ENCODE measurements around the gene HTRA1. TPM values are rescaled to one million over a fixed set of nuclear protein-coding genes. Genes with fewer than 3 reads are reported as not detected.

The HTRA1 gene
- 10 to 100 TPM; 14.2 to 23.2 (median 17.2) TPM for total RNA-seq

DNA sequence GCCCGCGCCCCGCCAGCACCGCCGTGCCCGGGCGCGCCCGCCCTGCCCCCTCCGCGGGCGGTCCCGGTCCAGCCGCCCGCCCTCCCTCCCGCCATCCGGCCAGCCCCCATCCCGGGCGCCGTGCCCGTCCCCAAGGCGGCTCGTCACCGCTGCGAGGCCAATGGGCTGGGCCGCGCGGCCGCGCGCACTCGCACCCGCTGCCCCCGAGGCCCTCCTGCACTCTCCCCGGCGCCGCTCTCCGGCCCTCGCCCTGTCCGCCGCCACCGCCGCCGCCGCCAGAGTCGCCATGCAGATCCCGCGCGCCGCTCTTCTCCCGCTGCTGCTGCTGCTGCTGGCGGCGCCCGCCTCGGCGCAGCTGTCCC is at the start of gene HTRA1:
Gene HTRA1, plus strand, starts transcription at position 187 of the 362 bp plus-strand sequence. Its CDS starts 100 bp downstream, at position 287.
- H3K27me3 ChIP-seq, result no peaks in the 10 kb centered on the region
- peaks cover 21 to 28% of the 10 kb centered on the region in 2 donors for H3K4me1 ChIP-seq
- H3K4me3 ChIP-seq, result peak within 1 kb of the TSS; percentile 68 to 79 (median 72)
- in situ Hi-C loops (cut with MboI; ENCODE audit: low sequenced_read_pairs in 4 of 4), result no loop called here
- no peaks in the 10 kb centered on the region for H3K36me3 ChIP-seq
- H3K27ac ChIP-seq, result peak within 1 kb of the TSS; percentile 69 to 73 (median 70)
- H3K9me3 ChIP-seq, result no peaks in the 10 kb centered on the region
- DNase-seq (peak; percentile 38 to 41), ATAC-seq (peak; percentile 22 to 48)
- intact Hi-C loops (cut with DNase I; ENCODE audit: low total_unique reads), result loop anchor here (5.0 to 10.0 kb wide), 2 partner anchors 84 to 103 kb away; partner anchors contain the start of gene DMBT1
- TF ChIP-seq POLR2A (IDR thresholded peaks at IDR 0.05) (peak; percentile 42 to 44), CTCF (IDR thresholded peaks at IDR 0.05 in 4 of 5, conservative IDR thresholded peaks at IDR 0.05 in 1 of 5) (no peak)

DNA sequence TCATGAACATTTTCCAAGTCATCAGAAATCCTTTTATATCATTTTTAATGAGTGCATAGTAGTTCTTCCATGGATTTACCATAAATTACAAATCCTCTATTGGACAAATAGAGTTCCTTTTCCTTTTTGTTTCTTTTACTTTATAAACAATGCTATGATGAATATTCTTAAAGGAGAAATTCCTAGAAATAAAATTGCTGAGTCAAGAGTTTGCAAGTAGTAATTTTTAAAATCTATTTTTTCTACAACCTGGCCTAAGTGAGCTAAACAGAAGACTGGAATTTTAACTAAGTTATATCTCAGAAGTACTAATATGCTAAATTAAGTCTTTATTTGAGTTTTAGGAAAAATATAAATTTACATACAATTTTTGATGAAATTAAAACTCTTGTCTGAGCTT is 48.0 kb upstream of the HTRA1 start:
- Histone ChIP-seq H3K4me1 (no peaks in the 10 kb centered on the region), H3K27me3 (no peaks in the 10 kb centered on the region), H3K4me3 (no peak overlapping the region), H3K27ac (no peak overlapping the region), H3K9me3 (no peaks in the 10 kb centered on the region), H3K36me3 (peaks cover 0 to 51% of the 10 kb centered on the region in 2 donors)
- no peak for TF ChIP-seq CTCF (IDR thresholded peaks at IDR 0.05 in 4 of 5, conservative IDR thresholded peaks at IDR 0.05 in 1 of 5)
- no peak for TF ChIP-seq POLR2A (IDR thresholded peaks at IDR 0.05)
- ATAC-seq (no peak), DNase-seq (no peak)
- in situ Hi-C loops (cut with MboI; ENCODE audit: low sequenced_read_pairs in 4 of 4) (no loop called here), intact Hi-C loops (cut with DNase I; ENCODE audit: low total_unique reads) (no loop called here)

DNA sequence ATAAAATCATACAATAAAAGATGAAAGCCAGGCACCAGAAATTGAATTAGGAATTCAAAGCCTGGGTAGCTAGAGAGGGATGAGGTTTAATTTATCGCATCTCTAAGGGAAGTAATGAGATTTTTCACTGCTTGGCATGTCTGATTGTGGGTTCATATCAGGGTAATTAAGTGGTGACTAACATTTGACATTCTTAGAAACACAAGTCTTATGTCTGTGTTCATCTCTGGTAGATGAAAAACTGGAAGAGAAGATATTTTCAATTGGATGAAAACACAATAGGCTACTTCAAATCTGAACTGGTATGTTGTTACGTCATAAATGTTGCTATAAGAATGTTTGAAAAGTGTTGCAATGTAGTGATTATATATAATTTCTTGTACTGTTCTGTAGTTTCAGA is 43.7 kb upstream of the HTRA1 start:
- in situ Hi-C loops (cut with MboI; ENCODE audit: low sequenced_read_pairs in 4 of 4), result no loop called here
- TF ChIP-seq POLR2A (IDR thresholded peaks at IDR 0.05) (no peak), CTCF (IDR thresholded peaks at IDR 0.05 in 4 of 5, conservative IDR thresholded peaks at IDR 0.05 in 1 of 5) (no peak)
- ATAC-seq (no peak), DNase-seq (no peak)
- no peaks in the 10 kb centered on the region for H3K27me3 ChIP-seq
- H3K27ac ChIP-seq, result no peak overlapping the region
- H3K4me3 ChIP-seq, result no peak overlapping the region
- peaks cover 0 to 54% of the 10 kb centered on the region in 2 donors for H3K36me3 ChIP-seq
- H3K4me1 ChIP-seq, result peaks cover 0 to 2% of the 10 kb centered on the region in 2 donors
- intact Hi-C loops (cut with DNase I; ENCODE audit: low total_unique reads), result no loop called here
- no peaks in the 10 kb centered on the region for H3K9me3 ChIP-seq

GRCh38 chr10:122419016-122419415 is 42.3 kb upstream of the HTRA1 start:
- H3K36me3 ChIP-seq, result peaks cover 0 to 45% of the 10 kb centered on the region in 2 donors
- no peak overlapping the region for H3K27ac ChIP-seq
- no peaks in the 10 kb centered on the region for H3K27me3 ChIP-seq
- no peaks in the 10 kb centered on the region for H3K9me3 ChIP-seq
- DNase-seq (no peak), ATAC-seq (no peak)
- in situ Hi-C loops (cut with MboI; ENCODE audit: low sequenced_read_pairs in 4 of 4) (no loop called here), intact Hi-C loops (cut with DNase I; ENCODE audit: low total_unique reads) (no loop called here)
- no peak overlapping the region for H3K4me3 ChIP-seq
- peaks cover 0 to 2% of the 10 kb centered on the region in 2 donors for H3K4me1 ChIP-seq
- TF ChIP-seq CTCF (IDR thresholded peaks at IDR 0.05 in 4 of 5, conservative IDR thresholded peaks at IDR 0.05 in 1 of 5) (no peak), POLR2A (IDR thresholded peaks at IDR 0.05) (no peak)
